ENCODE measurements around the gene PKP1. TPM values are rescaled to one million over a fixed set of nuclear protein-coding genes. Genes with fewer than 3 reads are reported as not detected.

Gene PKP1
- polyA plus RNA-seq, 1 donor (not counting 4 experiments of a cell fraction or from before 2014, with no cell fraction given), result 169 TPM

- Histone ChIP-seq H3K27ac (ENCODE audit: control insufficient read depth, insufficient read depth, low read length) (no peak overlapping the region), H3K4me2 (ENCODE audit: control insufficient read depth, extremely low read depth, insufficient read depth, low read depth, low read length) (no peak overlapping the region), H3K4me3 (ENCODE audit: control insufficient read depth in 2 of 3, extremely low read depth in 1 of 3, insufficient read depth in 2 of 3, low read depth in 1 of 3, low read length in 3 of 3) (no peak overlapping the region), H2AFZ (ENCODE audit: control insufficient read depth, low read length) (no peak overlapping the region), H3K9ac (ENCODE audit: control insufficient read depth, extremely low read depth, insufficient read depth, low read length) (no peak overlapping the region), H4K20me1 (ENCODE audit: control insufficient read depth, extremely low read depth, insufficient read depth, low read length) (no peaks in the 10 kb centered on the region), H3K27me3 (ENCODE audit: control insufficient read depth, extremely low read depth, insufficient read depth, low read length) (peaks cover 11% of the 10 kb centered on the region), H3K36me3 (ENCODE audit: control insufficient read depth in 2 of 2, extremely low read depth in 1 of 2, insufficient read depth in 2 of 2, low read length in 2 of 2) (no peaks in the 10 kb centered on the region), H3K79me2 (ENCODE audit: control insufficient read depth, insufficient read depth, low read length) (no peaks in the 10 kb centered on the region), H3K9me3 (ENCODE audit: control insufficient read depth, low read depth, low read length) (no peaks in the 10 kb centered on the region), H3K4me1 (ENCODE audit: control insufficient read depth, extremely low read depth, insufficient read depth, low read length) (no peaks in the 10 kb centered on the region), H3K9me1 (ENCODE audit: control insufficient read depth, extremely low read depth, insufficient read depth, low read length) (no peaks in the 10 kb centered on the region)
- DNase-seq (ENCODE audit: low read depth, low spot score), result no peak
- no peak for FAIRE-seq
- TF ChIP-seq EZH2 (IDR thresholded peaks at IDR 0.05; ENCODE audit: low read length) (no peak), CTCF (optimal IDR thresholded peaks at IDR 0.05 in 1 of 3, IDR thresholded peaks at IDR 0.05 in 1 of 3, conservative IDR thresholded peaks at IDR 0.05 in 1 of 3; ENCODE audit: extremely low read depth in 1 of 3, insufficient read depth in 2 of 3, low read length in 3 of 3) (no peak)
- dilution Hi-C loops (cut with MboI; ENCODE audit: extremely low pct_ligation_motif_present, low sequenced_read_pairs), result no loop called here
Observed at GRCh38 chr1:201245082-201245481, 38.2 kb upstream of the PKP1 start.

GRCh38 chr1:201248721-201249559 is 34.4 kb upstream of the PKP1 start:
- no peaks in the 10 kb centered on the region for H3K36me3 ChIP-seq (ENCODE audit: control insufficient read depth in 2 of 2, extremely low read depth in 1 of 2, insufficient read depth in 2 of 2, low read length in 2 of 2)
- H3K79me2 ChIP-seq (ENCODE audit: control insufficient read depth, insufficient read depth, low read length), result no peaks in the 10 kb centered on the region
- peaks cover 7% of the 10 kb centered on the region for H3K27me3 ChIP-seq (ENCODE audit: control insufficient read depth, extremely low read depth, insufficient read depth, low read length)
- no peaks in the 10 kb centered on the region for H3K9me3 ChIP-seq (ENCODE audit: control insufficient read depth, low read depth, low read length)
- H4K20me1 ChIP-seq (ENCODE audit: control insufficient read depth, extremely low read depth, insufficient read depth, low read length), result no peaks in the 10 kb centered on the region
- FAIRE-seq (no peak), DNase-seq (ENCODE audit: low read depth, low spot score) (no peak)
- TF ChIP-seq CTCF (optimal IDR thresholded peaks at IDR 0.05 in 1 of 3, IDR thresholded peaks at IDR 0.05 in 1 of 3, conservative IDR thresholded peaks at IDR 0.05 in 1 of 3; ENCODE audit: extremely low read depth in 1 of 3, insufficient read depth in 2 of 3, low read length in 3 of 3) (no peak), EZH2 (IDR thresholded peaks at IDR 0.05; ENCODE audit: low read length) (no peak)
- dilution Hi-C loops (cut with MboI; ENCODE audit: extremely low pct_ligation_motif_present, low sequenced_read_pairs), result no loop called here
- H2AFZ ChIP-seq (ENCODE audit: control insufficient read depth, low read length), result no peak overlapping the region
- H3K27ac ChIP-seq (ENCODE audit: control insufficient read depth, insufficient read depth, low read length), result no peak overlapping the region
- no peak overlapping the region for H3K4me2 ChIP-seq (ENCODE audit: control insufficient read depth, extremely low read depth, insufficient read depth, low read depth, low read length)
- no peaks in the 10 kb centered on the region for H3K4me1 ChIP-seq (ENCODE audit: control insufficient read depth, extremely low read depth, insufficient read depth, low read length)
- H3K4me3 ChIP-seq (ENCODE audit: control insufficient read depth in 2 of 3, extremely low read depth in 1 of 3, insufficient read depth in 2 of 3, low read depth in 1 of 3, low read length in 3 of 3), result no peak overlapping the region
- H3K9ac ChIP-seq (ENCODE audit: control insufficient read depth, extremely low read depth, insufficient read depth, low read length), result no peak overlapping the region
- H3K9me1 ChIP-seq (ENCODE audit: control insufficient read depth, extremely low read depth, insufficient read depth, low read length), result no peaks in the 10 kb centered on the region
